PC-3 (cell line): ENCODE results near the gene TMEM14C. TPM values are rescaled to one million over a fixed set of nuclear protein-coding genes. Genes with fewer than 3 reads are reported as not detected.

Experiments
- ATAC-seq: fragments of 200-7000 bp; cut with Tn5 transposase; 2 replicates; pipeline ENCODE4 v1.9.1; 2020; ENCODE audit warnings: mild to moderate bottlenecking, moderate library complexity
- BruUV-seq: library from RNA; stranded (reverse); fragments of 400-500 nt; replicated peaks from 2 replicates; lab custom pipeline; 2021; lab: Mats Ljungman, UMichigan
- CTCF ChIA-PET: fragments of 300-600 bp; sonication (Branson Sonifier 250); formaldehyde crosslinking; loops from one replicate; lab custom pipeline; 2022; ENCODE audit warnings: antibody characterized with exemption; lab: Charles Lee
- POLR2A ChIA-PET: fragments of 300-600 bp; sonication (Branson Sonifier 250); formaldehyde crosslinking; loops from one replicate; lab custom pipeline; 2022; ENCODE audit warnings: antibody characterized with exemption; ENCODE audit not compliant: unreplicated experiment; lab: Charles Lee
- DNase-seq: peaks from one replicate; pipeline ENCODE4 v3.0.0-alpha.2; 2015
- H2AFZ ChIP-seq: fragments of 300-600 bp; sonication (generic); 2 replicates; pipeline ENCODE4 v1.6.0; 2016; ENCODE audit warnings: antibody characterized with exemption, low read length
- H3F3A ChIP-seq: fragments of 300-600 bp; sonication (generic); one replicate; pipeline ENCODE4 v1.6.0; 2017; ENCODE audit warnings: antibody characterized with exemption, low read length, control low read depth, mild to moderate bottlenecking; ENCODE audit not compliant: unreplicated experiment
- H3K27ac ChIP-seq: fragments of 300-600 bp; sonication (generic); 2 replicates; pipeline ENCODE4 v1.5.1; 2016; ENCODE audit warnings: mild to moderate bottlenecking, low read length
- H3K27me3 ChIP-seq: fragments of 300-600 bp; sonication (generic); 2 replicates; pipeline ENCODE4 v1.6.1; 2016; ENCODE audit warnings: low read length, mixed read lengths
- H3K36me3 ChIP-seq: fragments of 300-600 bp; sonication (generic); 2 replicates; pipeline ENCODE4 v1.6.1; 2016; ENCODE audit warnings: low read depth, mixed run types, low read length, mixed read lengths
- H3K4me1 ChIP-seq: fragments of 300-600 bp; sonication (generic); 2 replicates; pipeline ENCODE4 v1.5.1; 2016; ENCODE audit warnings: low read length; ENCODE audit not compliant: insufficient read depth
- H3K4me2 ChIP-seq: fragments of 300-600 bp; sonication (generic); 2 replicates; pipeline ENCODE4 v1.6.0; 2016; ENCODE audit warnings: low read length
- H3K4me3 ChIP-seq: fragments of 300-600 bp; sonication (generic); 2 replicates; pipeline ENCODE4 v1.5.1; 2016; ENCODE audit warnings: mild to moderate bottlenecking, low read length, mixed read lengths
- H3K79me2 ChIP-seq: fragments of 300-600 bp; sonication (generic); 2 replicates; pipeline ENCODE4 v1.6.1; 2017; ENCODE audit warnings: low read length, mixed read lengths
- H3K9ac ChIP-seq: fragments of 300-600 bp; sonication (generic); 2 replicates; pipeline ENCODE4 v1.6.0; 2016; ENCODE audit warnings: mild to moderate bottlenecking, low read length
- H3K9me2 ChIP-seq: fragments of 300-600 bp; sonication (generic); replicated peaks from 2 replicates; pipeline ENCODE4 v1.6.1; 2016; ENCODE audit warnings: mixed run types, low read length, mixed read lengths
- H3K9me3 ChIP-seq: fragments of 300-600 bp; sonication (generic); 2 replicates; pipeline ENCODE4 v1.6.1; 2016; ENCODE audit warnings: low read length, mixed read lengths
- H4K20me1 ChIP-seq: fragments of 300-600 bp; sonication (generic); 2 replicates; pipeline ENCODE4 v1.6.1; 2016; ENCODE audit warnings: low read length, mixed read lengths
- CTCF ChIP-seq: fragments of 300-600 bp; sonication (generic); conservative IDR thresholded peaks from 2 replicates; pipeline ENCODE4 v1.5.1; 2017; ENCODE audit warnings: antibody characterized with exemption, low read depth, mild to moderate bottlenecking, low read length
- EZH2 ChIP-seq: fragments of 300-600 bp; sonication (generic); IDR thresholded peaks from one replicate; pipeline ENCODE4 v1.6.1; 2017; ENCODE audit warnings: antibody characterized with exemption, mild to moderate bottlenecking, low read length; ENCODE audit not compliant: unreplicated experiment
- EZH2phosphoT487 ChIP-seq: fragments of 300-600 bp; sonication (generic); IDR thresholded peaks from 2 replicates; pipeline ENCODE4 v1.6.1; 2018; ENCODE audit warnings: mild to moderate bottlenecking, antibody characterized with exemption, low read length, borderline replicate concordance
- intact Hi-C: fragments of 100-400 bp; cut with micrococcal nuclease; formaldehyde crosslinking; loops from 2 replicates; pipeline ENCODE4 v1.9.0; 2023
- total RNA-seq: library from RNA; depleted of rRNA; stranded (reverse); fragments of >200 nt; gene quantifications from 2 replicates; pipeline ENCODE4 v1.2.3, GENCODE V29; 2014

The TMEM14C gene
- total RNA-seq, 1 experiment from 2014 or later: 87.8 TPM

GRCh38 chr6:10684618-10685017 is 38.3 kb upstream of the TMEM14C start:
- POLR2A ChIA-PET: no interaction called here
- DNase-seq (no peak), ATAC-seq (no peak)
- Histone ChIP-seq H3K27ac (no peak overlapping the region), H2AFZ (no peak overlapping the region), H3K4me1 (no peaks in the 10 kb centered on the region), H4K20me1 (no peaks in the 10 kb centered on the region), H3K79me2 (no peaks in the 10 kb centered on the region), H3K9ac (no peak overlapping the region), H3K4me3 (no peak overlapping the region), H3K9me2 (no peaks in the 10 kb centered on the region), H3K27me3 (no peaks in the 10 kb centered on the region), H3K4me2 (no peak overlapping the region), H3K36me3 (no peaks in the 10 kb centered on the region), H3K9me3 (no peaks in the 10 kb centered on the region), H3F3A (no peaks in the 10 kb centered on the region)
- intact Hi-C loops: no loop called here
- no TSS peak for BruUV-seq
- CTCF ChIA-PET: no interaction called here
- TF ChIP-seq EZH2 (no peak), EZH2phosphoT487 (no peak), CTCF (no peak)

GRCh38 chr6:10685092-10685915 is 37.6 kb upstream of the TMEM14C start:
- Histone ChIP-seq H3K9me3 (no peaks in the 10 kb centered on the region), H3F3A (no peaks in the 10 kb centered on the region), H3K9me2 (no peaks in the 10 kb centered on the region), H4K20me1 (no peaks in the 10 kb centered on the region), H2AFZ (no peak overlapping the region), H3K36me3 (no peaks in the 10 kb centered on the region), H3K27ac (no peak overlapping the region), H3K4me3 (no peak overlapping the region), H3K27me3 (no peaks in the 10 kb centered on the region), H3K79me2 (no peaks in the 10 kb centered on the region), H3K4me2 (no peak overlapping the region), H3K9ac (no peak overlapping the region), H3K4me1 (no peaks in the 10 kb centered on the region)
- intact Hi-C loops: no loop called here
- DNase-seq (no peak), ATAC-seq (no peak)
- POLR2A ChIA-PET: no interaction called here
- TF ChIP-seq EZH2 (no peak), CTCF (no peak), EZH2phosphoT487 (no peak)
- BruUV-seq: no TSS peak
- CTCF ChIA-PET: no interaction called here

GRCh38 chr6:10686901-10687300 is 36.0 kb upstream of the TMEM14C start:
- no peaks in the 10 kb centered on the region for H4K20me1 ChIP-seq
- ChIA-PET POLR2A (no interaction called here), CTCF (no interaction called here)
- ATAC-seq: no peak
- intact Hi-C loops: no loop called here
- H2AFZ ChIP-seq: no peak overlapping the region
- H3K79me2 ChIP-seq: no peaks in the 10 kb centered on the region
- no peaks in the 10 kb centered on the region for H3F3A ChIP-seq
- H3K36me3 ChIP-seq: no peaks in the 10 kb centered on the region
- H3K4me1 ChIP-seq: no peaks in the 10 kb centered on the region
- no peak overlapping the region for H3K4me3 ChIP-seq
- H3K4me2 ChIP-seq: no peak overlapping the region
- no peak for TF ChIP-seq EZH2phosphoT487
- TF ChIP-seq CTCF: no peak
- no peak for TF ChIP-seq EZH2
- no TSS peak for BruUV-seq
- H3K27me3 ChIP-seq: no peaks in the 10 kb centered on the region
- no peak overlapping the region for H3K27ac ChIP-seq
- H3K9me3 ChIP-seq: no peaks in the 10 kb centered on the region
- no peak for DNase-seq
- H3K9ac ChIP-seq: no peak overlapping the region
- no peaks in the 10 kb centered on the region for H3K9me2 ChIP-seq
